ENCODE results near the gene RPAP2.
A peak's percentile ranks its signal among the peaks of the same experiment; 100 is the strongest.
"Not testable (repeated sequence)": the region's sequence is repeated elsewhere in the genome, so short reads cannot be mapped to it uniquely, and the experiment has no call there.

Gene RPAP2

GRCh38 chr1:92298573-92299476 lies at the start of gene RPAP2, which contains the start of gene GLMN:
Gene RPAP2 (plus strand): TSS chr1:92299059. CDS start chr1:92299074, 15 bp downstream.
Gene GLMN (minus strand): TSS chr1:92298987. CDS start chr1:92297999, 988 bp downstream.
- peak; percentile 89 for DNase-seq (ENCODE audit: low read depth)

GRCh38 chr1:92254714-92255113 lies 44.1 kb upstream of the RPAP2 start:
- not testable (repeated sequence) for DNase-seq (ENCODE audit: low read depth)

GRCh38 chr1:92259350-92259749 lies 39.5 kb upstream of the RPAP2 start:
- peak; percentile 31 for DNase-seq (ENCODE audit: low read depth)

- DNase-seq (ENCODE audit: low read depth), result no peak
Observed at GRCh38 chr1:92262516-92262915, 36.3 kb upstream of the RPAP2 start.

GRCh38 chr1:92273039-92273438 lies 25.8 kb upstream of the RPAP2 start:
- no peak for DNase-seq (ENCODE audit: low read depth)

- peak; percentile 72 for DNase-seq (ENCODE audit: low read depth)
Observed at GRCh38 chr1:92274939-92275338, 23.9 kb upstream of the RPAP2 start.

- no peak for DNase-seq (ENCODE audit: low read depth)
Observed at GRCh38 chr1:92276082-92276481, 22.8 kb upstream of the RPAP2 start.

- DNase-seq (ENCODE audit: low read depth), result peak; percentile 85
Observed at GRCh38 chr1:92277105-92277723, 21.6 kb upstream of the RPAP2 start.

- DNase-seq (ENCODE audit: low read depth), result not testable (repeated sequence)
Observed at GRCh38 chr1:92279781-92280180, 19.1 kb upstream of the RPAP2 start.

GRCh38 chr1:92281411-92281810 lies 17.4 kb upstream of the RPAP2 start:
- DNase-seq (ENCODE audit: low read depth), result not testable (repeated sequence)

GRCh38 chr1:92291372-92291999 lies 7.4 kb upstream of the RPAP2 start:
- peak; percentile 76 for DNase-seq (ENCODE audit: low read depth)

- DNase-seq (ENCODE audit: low read depth), result no peak
Observed at GRCh38 chr1:92298213-92298572, 666 bp upstream of the RPAP2 start.

- peak; percentile 10 for DNase-seq (ENCODE audit: low read depth)
Observed at GRCh38 chr1:92299477-92300150, 755 bp downstream of the RPAP2 start.

- DNase-seq (ENCODE audit: low read depth), result no peak
Observed at GRCh38 chr1:92301021-92301420, 2.2 kb downstream of the RPAP2 start.

- no peak for DNase-seq (ENCODE audit: low read depth)
Observed at GRCh38 chr1:92306020-92306419, 7.2 kb downstream of the RPAP2 start.

- no peak for DNase-seq (ENCODE audit: low read depth)
Observed at GRCh38 chr1:92307980-92308379, 9.1 kb downstream of the RPAP2 start.

GRCh38 chr1:92310185-92310597 lies 11.3 kb downstream of the RPAP2 start:
- DNase-seq (ENCODE audit: low read depth), result peak; percentile 64

- no peak for DNase-seq (ENCODE audit: low read depth)
Observed at GRCh38 chr1:92314024-92314423, 15.2 kb downstream of the RPAP2 start.

GRCh38 chr1:92315766-92316599 lies 17.1 kb downstream of the RPAP2 start:
- DNase-seq (ENCODE audit: low read depth), result no peak

GRCh38 chr1:92317836-92318493 lies 19.1 kb downstream of the RPAP2 start:
- DNase-seq (ENCODE audit: low read depth), result no peak

Data from ELR (cell line).